ENCODE results near the gene KCNIP1. TPM values are rescaled to one million over a fixed set of nuclear protein-coding genes. Genes with fewer than 3 reads are reported as not detected.

KCNIP1 gene
- total and polyA plus RNA-seq, 2 of the 8 experiments (the other 6 are each of a cell fraction or from before 2014, with no cell fraction given), result 0.52 to 0.83 TPM

DNA sequence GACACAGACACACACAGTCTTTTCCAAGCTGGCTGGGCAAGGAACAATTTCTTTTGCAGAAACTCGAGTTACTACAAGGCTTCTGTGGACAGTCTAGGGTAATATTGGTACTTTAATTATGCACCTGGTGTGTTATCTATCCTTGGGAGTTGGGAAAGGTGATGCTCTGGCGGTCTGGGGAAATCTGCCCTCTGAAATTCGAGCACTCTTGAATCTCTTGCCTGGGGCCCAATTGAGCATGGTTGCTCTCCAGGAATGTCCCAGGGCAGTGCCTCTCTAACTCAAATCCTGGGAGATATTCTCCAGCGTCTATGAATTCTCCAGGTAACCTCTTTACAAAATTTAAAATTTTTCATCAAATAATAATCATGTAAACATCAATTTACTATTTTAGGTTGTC, 69.3 kb downstream of the KCNIP1 start:
- no peaks in the 10 kb centered on the region for H3K79me2 ChIP-seq (ENCODE audit: control insufficient read depth in 1 of 2, insufficient read depth in 2 of 2, low read length in 2 of 2)
- 68% methylated on average over 4 of the region's 4 CpGs; no CpG with 5 or more reads in 1 of the 2 experiments for WGBS, 2 experiments (ENCODE audit: extremely low coverage in 1 of 2, insufficient coverage in 1 of 2, insufficient read length in 1 of 2, insufficient replicate concordance in 2 of 2, low coverage in 1 of 2, low lambda C conversion rate in 2 of 2, missing lambda C conversion rate in 1 of 2)
- no peaks in the 10 kb centered on the region for H3K9me3 ChIP-seq (ENCODE audit: insufficient read depth in 2 of 2, low read depth in 1 of 2, low read length in 1 of 2)
- H3K36me3 ChIP-seq (ENCODE audit: control insufficient read depth in 2 of 4, insufficient read depth in 4 of 4, low read length in 3 of 4), result no peaks in the 10 kb centered on the region
- no peak overlapping the region for H2BK15ac ChIP-seq (ENCODE audit: low read length)
- H2BK20ac ChIP-seq (ENCODE audit: low read length), result no peak overlapping the region
- no peaks in the 10 kb centered on the region for H3K79me1 ChIP-seq (ENCODE audit: low read depth, low read length)
- H3K56ac ChIP-seq (replicated peaks; ENCODE audit: insufficient read length, low read depth, low read length), result no peak overlapping the region
- H3K23me2 ChIP-seq (ENCODE audit: low read depth, low read length), result no peaks in the 10 kb centered on the region; the same call in 1 of the 2 replicates
- H3K27me3 ChIP-seq (replicated peaks in 1 of 4; ENCODE audit: control insufficient read depth in 3 of 4, extremely low read depth in 1 of 4, insufficient read depth in 3 of 4, low read length in 3 of 4), result no peaks in the 10 kb centered on the region; a peak in 1 of 7 replicates
- H2BK120ac ChIP-seq (replicated peaks; ENCODE audit: low read depth, low read length), result no peak overlapping the region
- H4K91ac ChIP-seq (replicated peaks; ENCODE audit: insufficient read length, low read length), result no peak overlapping the region
- peak; percentile 60 for FAIRE-seq
- no peak overlapping the region for H2AK5ac ChIP-seq (ENCODE audit: low read depth, low read length)
- no peak overlapping the region for H2BK12ac ChIP-seq (ENCODE audit: low read depth, low read length)
- no peak overlapping the region for H3K14ac ChIP-seq (ENCODE audit: insufficient read length)
- H3K23ac ChIP-seq (ENCODE audit: insufficient read length), result no peak overlapping the region
- H3K4me3 ChIP-seq (ENCODE audit: extremely low read depth in 1 of 4, insufficient read depth in 2 of 4, low read depth in 3 of 4, low read length in 4 of 4), result no peak overlapping the region
- H3K18ac ChIP-seq (ENCODE audit: extremely low read depth, low read length), result no peak overlapping the region
- no peak overlapping the region for H3K4ac ChIP-seq (replicated peaks; ENCODE audit: insufficient read length, low read depth, low read length)
- H4K20me1 ChIP-seq (replicated peaks in 1 of 2; ENCODE audit: control insufficient read depth in 1 of 2, insufficient read depth in 2 of 2, low read length in 2 of 2), result no peaks in the 10 kb centered on the region
- no peak for DNase-seq (ENCODE audit: low read depth in 1 of 2, low spot score in 2 of 2)
- no peak overlapping the region for H2AFZ ChIP-seq (ENCODE audit: low read length)
- no peak overlapping the region for H3K4me2 ChIP-seq (ENCODE audit: insufficient read depth in 1 of 2, low read depth in 2 of 2, low read length in 2 of 2)
- no peak overlapping the region for H4K5ac ChIP-seq (ENCODE audit: insufficient read length, low read depth, low read length)
- H4K8ac ChIP-seq (ENCODE audit: extremely low read depth, insufficient read depth, low read length), result no peak overlapping the region
- POLR2A ChIA-PET (ENCODE audit: partially characterized antibody), result interaction anchor here (0.7 to 1.2 kb wide), 2 partner anchors 54 to 72 kb away, joined by 3 read pairs; no protein-coding TSS in a partner anchor
- CTCF ChIA-PET (ENCODE audit: partially characterized antibody), result interaction anchor here (0.6 to 2.4 kb wide), 10 partner anchors 8 to 347 kb away, joined by 3 to 9 read pairs (median 3); no protein-coding TSS in a partner anchor
- no peak overlapping the region for H3K9ac ChIP-seq (replicated peaks in 1 of 4; ENCODE audit: extremely low read depth in 1 of 4, low read depth in 3 of 4, low read length in 3 of 4)
- H2BK5ac ChIP-seq (ENCODE audit: low read depth, low read length), result no peak overlapping the region
- H3K27ac ChIP-seq (ENCODE audit: low read depth, low read length), result no peak overlapping the region
- peaks cover 0 to 2% (median 0%) of the 10 kb centered on the region in 4 experiments; a peak in 1 of 7 replicates for H3K4me1 ChIP-seq (replicated peaks in 1 of 4; ENCODE audit: control insufficient read depth in 3 of 4, insufficient read depth in 4 of 4, low read length in 3 of 4)
- TF ChIP-seq CTBP2 (IDR thresholded peaks at IDR 0.05; ENCODE audit: borderline replicate concordance, insufficient read depth, insufficient read length, low read length), result no peak
- no peak for TF ChIP-seq CBX5 (IDR thresholded peaks at IDR 0.05; ENCODE audit: low read depth, low read length)
- TF ChIP-seq BCL11A (IDR thresholded peaks at IDR 0.05; ENCODE audit: low read depth in 2 of 2, low read length in 2 of 2), result no peak
- TF ChIP-seq JUND (IDR thresholded peaks at IDR 0.05; ENCODE audit: low read length), result no peak
- TF ChIP-seq POLR2AphosphoS5 (IDR thresholded peaks at IDR 0.05; ENCODE audit: low read depth, low read length), result no peak
- no peak for TF ChIP-seq SUZ12 (IDR thresholded peaks at IDR 0.05; ENCODE audit: low read length)
- TF ChIP-seq KDM1A (IDR thresholded peaks at IDR 0.05; ENCODE audit: borderline replicate concordance, low read length), result no peak
- TF ChIP-seq, protein P1, sequence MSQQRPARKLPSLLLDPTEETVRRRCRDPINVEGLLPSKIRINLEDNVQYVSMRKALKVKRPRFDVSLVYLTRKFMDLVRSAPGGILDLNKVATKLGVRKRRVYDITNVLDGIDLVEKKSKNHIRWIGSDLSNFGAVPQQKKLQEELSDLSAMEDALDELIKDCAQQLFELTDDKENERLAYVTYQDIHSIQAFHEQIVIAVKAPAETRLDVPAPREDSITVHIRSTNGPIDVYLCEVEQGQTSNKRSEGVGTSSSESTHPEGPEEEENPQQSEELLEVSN (IDR thresholded peaks at IDR 0.05), result no peak
- TF ChIP-seq SRF (IDR thresholded peaks at IDR 0.05; ENCODE audit: low read depth, low read length), result no peak

Data from H1 (cell line).